HepG2 (cell line): ENCODE results near the gene TOM1L2. TPM values are rescaled to one million over a fixed set of nuclear protein-coding genes. Genes with fewer than 3 reads are reported as not detected.

ENCODE experiments used
- ATAC-seq: fragments of 200-7000 bp; cut with Tn5 transposase; 3 replicates; pipeline ENCODE4 v1.9.1; 2020; ENCODE audit warnings: mild to moderate bottlenecking, moderate library complexity
- BruUV-seq: library from RNA; stranded (reverse); fragments of 400-500 nt; replicated peaks from 2 replicates; lab custom pipeline; 2021; lab: Mats Ljungman, UMichigan
- CTCF ChIA-PET: fragments of 300-600 bp; formaldehyde crosslinking; extraction: SDS; loops from one replicate; lab custom pipeline; 2021; ENCODE audit warnings: low total read pairs, inconsistent platforms, low intra/inter-chr PET ratio; lab: Yijun Ruan, JAX
- POLR2A ChIA-PET: fragments of 350-600 bp; sonication (Branson Sonifier 250); formaldehyde crosslinking; loops from one replicate; lab custom pipeline; 2020; ENCODE audit warnings: antibody characterized with exemption, inconsistent platforms; lab: Yijun Ruan, JAX
- DNase-seq: peaks from one replicate; pipeline ENCODE4 v3.0.0-alpha.2; 2015; ENCODE audit warnings: low spot score
- FAIRE-seq: peaks from 3 replicates; lab custom pipeline; 2011; peaks lifted over from hg19 to GRCh38; lab: Jason Lieb, UNC
- H2AFZ ChIP-seq: one replicate; pipeline ENCODE4 v1.6.1; 2011; ENCODE audit warnings: low read length, inconsistent platforms
- H3K27ac ChIP-seq: fragments of 300-600 bp; 3 replicates; pipeline ENCODE4 v1.8.0; 2011; ENCODE audit warnings: mixed run types, mild to moderate bottlenecking, mixed read lengths, low read length, inconsistent platforms; ENCODE audit not compliant: insufficient read depth; ENCODE audit errors: extremely low read length
- H3K27me3 ChIP-seq, 2 experiments: fragments of 200-600 bp in 1 of 2; 2 replicates in 1 of 2; 3 replicates in 1 of 2; pipeline versions ENCODE4 v1.6.0 to v1.8.0; 2011; ENCODE audit warnings: low read length in 2 of 2, mild to moderate bottlenecking in 2 of 2, moderate library complexity in 2 of 2, inconsistent platforms in 1 of 2; ENCODE audit not compliant: insufficient read depth in 2 of 2, control insufficient read depth in 1 of 2
- H3K36me3 ChIP-seq, 2 experiments: fragments of 200-600 bp in 1 of 2; replicated peaks in 1 of 2; 2 replicates in 1 of 2; 3 replicates in 1 of 2; pipeline versions ENCODE4 v1.5.1 to v1.8.0; 2011; ENCODE audit warnings: low read length in 2 of 2, inconsistent platforms in 1 of 2; ENCODE audit not compliant: insufficient read depth in 2 of 2, control insufficient read depth in 1 of 2
- H3K4me1 ChIP-seq: 2 replicates; pipeline ENCODE4 v1.5.1; 2012; ENCODE audit warnings: low read length, inconsistent platforms; ENCODE audit not compliant: insufficient read depth
- H3K4me2 ChIP-seq: 2 replicates; pipeline ENCODE4 v1.6.0; 2011; ENCODE audit warnings: low read depth, low read length, inconsistent platforms
- H3K4me3 ChIP-seq, 3 experiments: fragments of 200-600 bp in 1 of 3; sonication (generic), shearing (Covaris generic) in 1 of 3; replicated peaks in 1 of 3; 2 replicates each; pipeline ENCODE4 v1.5.1; 2011 to 2016; ENCODE audit warnings: low read length in 3 of 3, inconsistent platforms in 2 of 3, low read depth in 2 of 3, mild to moderate bottlenecking in 2 of 3, control low read depth in 1 of 3, mixed read lengths in 1 of 3; ENCODE audit not compliant: insufficient read depth in 1 of 3
- H3K79me2 ChIP-seq: one replicate; pipeline ENCODE4 v1.6.1; 2011; ENCODE audit warnings: low read length, inconsistent platforms; ENCODE audit not compliant: insufficient read depth
- H3K9ac ChIP-seq: 2 replicates; pipeline ENCODE4 v1.6.0; 2011; ENCODE audit warnings: mild to moderate bottlenecking, low read depth, low read length, inconsistent platforms; ENCODE audit not compliant: insufficient read depth
- H3K9me3 ChIP-seq: 2 replicates; pipeline ENCODE4 v1.5.1; 2012; ENCODE audit warnings: mild to moderate bottlenecking, low read length
- H4K20me1 ChIP-seq: 2 replicates; pipeline ENCODE4 v1.6.0; 2011; ENCODE audit warnings: inconsistent platforms, mild to moderate bottlenecking, low read length, moderate library complexity; ENCODE audit not compliant: insufficient read depth
- ATF4 ChIP-seq, 2 experiments: fragments of 450-650 bp in 1 of 2; sonication (generic) in 1 of 2; formaldehyde crosslinking; IDR thresholded peaks; 2 replicates each; pipeline versions ENCODE4 v1.5.0 to v1.8.0; 2020 to 2022; ENCODE audit warnings: mild to moderate bottlenecking in 1 of 2, missing genetic modification reagents in 1 of 2
- CEBPB ChIP-seq: IDR thresholded peaks from 2 replicates; pipeline ENCODE4 v1.6.1; 2011; ENCODE audit warnings: low read depth, low read length, improper control_type of control experiment, borderline replicate concordance
- CEBPG ChIP-seq: IDR thresholded peaks from 2 replicates; pipeline ENCODE4 v1.6.1; 2016
- EED ChIP-seq: sonication (generic); formaldehyde crosslinking; IDR thresholded peaks from 2 replicates; pipeline ENCODE4 v1.5.0; 2020; ENCODE audit warnings: mild to moderate bottlenecking, missing genetic modification reagents
- EZH2 ChIP-seq: conservative IDR thresholded peaks from 2 replicates; pipeline ENCODE4 v1.6.1; 2012; ENCODE audit warnings: mild to moderate bottlenecking, low read depth, low read length, moderate library complexity
- GATAD2A ChIP-seq: IDR thresholded peaks from 2 replicates; pipeline ENCODE4 v1.6.1; 2016
- MNT ChIP-seq: fragments of 450-650 bp; IDR thresholded peaks from 2 replicates; pipeline ENCODE4 v1.6.1; 2016
- TFAP4 ChIP-seq: sonication (generic); IDR thresholded peaks from 2 replicates; pipeline ENCODE4 v1.6.1; 2016; ENCODE audit warnings: low read depth, borderline replicate concordance
- ZFP91 ChIP-seq: sonication (generic); formaldehyde crosslinking; IDR thresholded peaks from 2 replicates; pipeline ENCODE4 v1.9.0; 2022; ENCODE audit warnings: missing genetic modification reagents, mild to moderate bottlenecking, borderline replicate concordance
- ZFX ChIP-seq: sonication (generic); formaldehyde crosslinking; IDR thresholded peaks from 2 replicates; pipeline ENCODE4 v1.4.0; 2020; ENCODE audit warnings: mild to moderate bottlenecking, low read depth, missing genetic modification reagents, moderate library complexity
- ZNF513 ChIP-seq: sonication (generic); formaldehyde crosslinking; conservative IDR thresholded peaks from 2 replicates; pipeline ENCODE4 v1.5.0; 2020; ENCODE audit warnings: missing genetic modification reagents
- ZNF687 ChIP-seq: sonication (generic); formaldehyde crosslinking; IDR thresholded peaks from 2 replicates; pipeline ENCODE4 v1.5.1; 2020; ENCODE audit warnings: mild to moderate bottlenecking, missing genetic modification reagents, moderate library complexity
- ZNF768 ChIP-seq: sonication (generic); formaldehyde crosslinking; IDR thresholded peaks from 2 replicates; pipeline ENCODE4 v1.4.0; 2020; ENCODE audit warnings: missing genetic modification reagents
- WGBS: methylation state at CpG from one replicate; pipeline ENCODE4 v1.1.6; 2017; ENCODE audit warnings: low lambda C conversion rate; 5-methylcytosine and 5-hydroxymethylcytosine counted together
- in situ Hi-C: cut with HindIII; loops from 2 replicates; pipeline ENCODE4 v1.10.0; 2017; ENCODE audit warnings: low pct_unique_long_range_greater_than_20kb; ENCODE audit not compliant: extremely low pct_ligation_motif_present
- intact Hi-C: fragments of 100-400 bp; cut with micrococcal nuclease; formaldehyde crosslinking; loops from one replicate; pipeline ENCODE4 v1.10.0; 2022; ENCODE audit not compliant: unreplicated experiment
- polyA plus RNA-seq, 8 experiments: library from polyadenylated mRNA; depleted of rRNA in 3 of 8; stranded (reverse) in 7 of 8; unstranded in 1 of 8; fragments of >200 nt; fragmentation: Illumina TruSeq in 4 of 8; extraction: Trizol in 4 of 8; gene quantifications; 2 replicates each; pipeline versions ENCODE4 v1.2.1 to v1.2.3, GENCODE V29; 2011 to 2016; ENCODE audit warnings: low read depth in 4 of 8, missing spikeins in 1 of 8, mixed read lengths in 1 of 8; ENCODE audit not compliant: insufficient read depth in 1 of 8
- total RNA-seq, 5 experiments: library from RNA; depleted of rRNA; stranded (reverse); fragments of >200 nt; fragmentation: Illumina TruSeq; extraction: Trizol; gene quantifications; 2 replicates each; pipeline ENCODE4 v1.2.3, GENCODE V29; 2016; ENCODE audit warnings: low read depth in 1 of 5

TOM1L2 gene
- total and polyA plus RNA-seq, 2 of the 13 experiments (the other 11 are each of a cell fraction or from before 2014, with no cell fraction given): 4.7 to 7.4 TPM

GRCh38 chr17:17856386-17856785, 115.8 kb downstream of the TOM1L2 start:
- Histone ChIP-seq H3K79me2 (no peaks in the 10 kb centered on the region), H3K9ac (no peak overlapping the region), H3K27me3 (no peaks in the 10 kb centered on the region), H3K27ac (no peak overlapping the region), H3K4me3 (no peak overlapping the region; a peak in 1 of 6 replicates), H3K4me1 (peaks cover 56% of the 10 kb centered on the region), H3K4me2 (0 out of 2 replicates have a peak overlapping the region, but pooled peaks have one; percentile 13), H3K9me3 (no peaks in the 10 kb centered on the region), H2AFZ (no peak overlapping the region), H4K20me1 (no peaks in the 10 kb centered on the region), H3K36me3 (no peaks in the 10 kb centered on the region)
- CTCF ChIA-PET: no interaction called here
- FAIRE-seq (peak; percentile 37), DNase-seq (peak; percentile 35), ATAC-seq (peak; percentile 75)
- intact Hi-C loops (loop anchor here (10.0 kb wide), 1 partner anchor 142 kb away; no protein-coding TSS in a partner anchor), in situ Hi-C loops (no loop called here)
- 13% methylated on average over 2 of the region's 2 CpGs for WGBS
- BruUV-seq: no TSS peak
- POLR2A ChIA-PET: interaction anchor here (1.7 to 3.1 kb wide), 2 partner anchors 15 to 45 kb away, joined by 4 to 13 read pairs; no protein-coding TSS in a partner anchor
- TF ChIP-seq ZNF768 (CRISPR knock-in tag): peak; percentile 20; the same call in 1 of the 2 replicates
- TF ChIP-seq ZFP91 (CRISPR knock-in tag): peak; percentile 43; the same call in 1 of the 2 replicates
- TF ChIP-seq MNT: no peak
- 0 out of 2 replicates have a peak, but pooled peaks have one; percentile 37 for TF ChIP-seq EED (CRISPR knock-in tag)
- TF ChIP-seq ATF4 (CRISPR knock-in tag; IDR thresholded peaks at IDR 0.05): peak in 1 of 2 experiments; percentile 81; a peak in 2 of 4 replicates
- peak; percentile 65 for TF ChIP-seq CEBPG (CRISPR knock-in tag)
- TF ChIP-seq ZNF687 (CRISPR knock-in tag): peak; percentile 64
- TF ChIP-seq TFAP4: no peak
- TF ChIP-seq CEBPB: peak; percentile 26; the same call in 1 of the 2 replicates
- TF ChIP-seq ZNF513 (CRISPR knock-in tag): no peak
- TF ChIP-seq GATAD2A (CRISPR knock-in tag): peak; percentile 44; the same call in 1 of the 2 replicates
- TF ChIP-seq EZH2: no peak
- TF ChIP-seq ZFX: peak; percentile 41; the same call in 1 of the 2 replicates
